ENCODE data around the gene IGF2BP2. TPM values are rescaled to one million over a fixed set of nuclear protein-coding genes. Genes with fewer than 3 reads are reported as not detected.

IGF2BP2 gene
- total and polyA plus RNA-seq, 2 donors from 2014 or later, result 7.7 to 26.9 TPM

DNA sequence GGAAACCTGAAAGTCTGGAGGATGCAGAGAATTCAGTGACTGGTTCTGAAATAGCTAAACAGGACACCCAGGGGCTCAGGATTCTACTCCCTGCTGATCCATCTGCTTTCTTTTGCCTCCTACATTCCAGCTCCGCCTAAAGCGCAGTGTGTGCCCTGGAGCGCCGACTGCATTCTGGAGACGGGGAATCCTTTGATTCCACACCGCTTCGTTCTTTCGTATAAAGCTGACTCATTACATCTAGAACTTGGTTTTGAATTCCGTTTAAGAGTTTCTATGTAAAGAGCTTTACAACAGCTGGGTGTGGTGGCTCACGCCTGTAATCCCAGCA, 177.0 kb downstream of the IGF2BP2 start:
- TF ChIP-seq, protein P1, sequence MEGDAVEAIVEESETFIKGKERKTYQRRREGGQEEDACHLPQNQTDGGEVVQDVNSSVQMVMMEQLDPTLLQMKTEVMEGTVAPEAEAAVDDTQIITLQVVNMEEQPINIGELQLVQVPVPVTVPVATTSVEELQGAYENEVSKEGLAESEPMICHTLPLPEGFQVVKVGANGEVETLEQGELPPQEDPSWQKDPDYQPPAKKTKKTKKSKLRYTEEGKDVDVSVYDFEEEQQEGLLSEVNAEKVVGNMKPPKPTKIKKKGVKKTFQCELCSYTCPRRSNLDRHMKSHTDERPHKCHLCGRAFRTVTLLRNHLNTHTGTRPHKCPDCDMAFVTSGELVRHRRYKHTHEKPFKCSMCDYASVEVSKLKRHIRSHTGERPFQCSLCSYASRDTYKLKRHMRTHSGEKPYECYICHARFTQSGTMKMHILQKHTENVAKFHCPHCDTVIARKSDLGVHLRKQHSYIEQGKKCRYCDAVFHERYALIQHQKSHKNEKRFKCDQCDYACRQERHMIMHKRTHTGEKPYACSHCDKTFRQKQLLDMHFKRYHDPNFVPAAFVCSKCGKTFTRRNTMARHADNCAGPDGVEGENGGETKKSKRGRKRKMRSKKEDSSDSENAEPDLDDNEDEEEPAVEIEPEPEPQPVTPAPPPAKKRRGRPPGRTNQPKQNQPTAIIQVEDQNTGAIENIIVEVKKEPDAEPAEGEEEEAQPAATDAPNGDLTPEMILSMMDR (IDR thresholded peaks at IDR 0.05; ENCODE audit: borderline replicate concordance, extremely low read depth, insufficient read depth), result no peak
- intact Hi-C loops (cut with DNase I), result no loop called here
- Histone ChIP-seq H3K4me1 (ENCODE audit: control insufficient read depth in 2 of 3, insufficient read depth in 2 of 3, low read depth in 1 of 3, low read length in 3 of 3) (no peaks in the 10 kb centered on the region), H3K27ac (ENCODE audit: low read depth in 2 of 2, low read length in 2 of 2) (no peak overlapping the region), H3K9me3 (ENCODE audit: control insufficient read depth in 2 of 3, insufficient read depth in 1 of 3, low read length in 3 of 3) (no peaks in the 10 kb centered on the region), H3K9ac (ENCODE audit: low read length in 3 of 3) (no peak overlapping the region), H3K36me3 (ENCODE audit: control insufficient read depth in 2 of 3, insufficient read depth in 3 of 3, low read length in 3 of 3) (peaks cover 2 to 11% (median 6%) of the 10 kb centered on the region in 3 donors), H3K4me3 (ENCODE audit: low read length in 3 of 3) (no peak overlapping the region), H3K27me3 (ENCODE audit: control insufficient read depth, insufficient read depth, low read length) (no peaks in the 10 kb centered on the region)
- FAIRE-seq (no peak), DNase-seq (no peak)

DNA sequence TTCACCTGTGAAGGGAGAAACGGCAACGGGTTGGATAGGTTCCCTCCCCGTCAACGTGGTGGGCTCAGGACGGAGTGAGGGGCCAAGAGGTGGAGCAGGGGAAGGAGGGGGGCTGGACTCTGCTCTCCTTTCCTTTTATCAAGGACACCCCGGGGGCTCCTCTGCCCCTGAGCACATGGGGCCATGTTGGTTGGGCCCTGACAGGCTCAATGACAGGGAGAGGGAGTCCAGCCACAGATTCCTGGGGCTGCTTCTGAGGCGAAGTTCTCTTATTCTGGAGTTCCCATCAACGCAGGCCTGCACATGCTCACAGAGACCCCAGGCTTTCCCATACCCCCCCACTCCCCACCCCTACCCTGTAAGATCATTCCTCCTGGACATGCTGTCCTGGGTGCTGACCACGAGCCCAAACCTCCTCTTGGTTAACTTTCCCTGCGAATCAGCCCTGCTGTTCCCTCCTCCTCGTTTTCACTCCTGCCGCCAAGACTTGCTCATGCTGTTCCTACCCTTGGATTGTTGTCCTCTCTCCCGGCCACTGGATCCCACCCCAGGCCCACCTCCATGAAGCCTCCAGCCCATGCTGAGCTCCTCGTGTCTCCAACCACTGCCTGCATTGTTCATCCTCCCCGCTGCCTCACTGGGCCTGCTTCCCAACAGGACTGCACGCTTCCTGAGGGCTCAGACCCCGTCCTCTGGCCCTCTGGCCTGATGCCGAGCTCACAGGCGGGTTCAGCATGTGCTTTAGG, 177.5 kb downstream of the IGF2BP2 start:
- peaks cover 0 to 6% (median 2%) of the 10 kb centered on the region in 3 donors for H3K36me3 ChIP-seq (ENCODE audit: control insufficient read depth in 2 of 3, insufficient read depth in 3 of 3, low read length in 3 of 3)
- no peak for FAIRE-seq
- intact Hi-C loops (cut with DNase I), result no loop called here

DNA sequence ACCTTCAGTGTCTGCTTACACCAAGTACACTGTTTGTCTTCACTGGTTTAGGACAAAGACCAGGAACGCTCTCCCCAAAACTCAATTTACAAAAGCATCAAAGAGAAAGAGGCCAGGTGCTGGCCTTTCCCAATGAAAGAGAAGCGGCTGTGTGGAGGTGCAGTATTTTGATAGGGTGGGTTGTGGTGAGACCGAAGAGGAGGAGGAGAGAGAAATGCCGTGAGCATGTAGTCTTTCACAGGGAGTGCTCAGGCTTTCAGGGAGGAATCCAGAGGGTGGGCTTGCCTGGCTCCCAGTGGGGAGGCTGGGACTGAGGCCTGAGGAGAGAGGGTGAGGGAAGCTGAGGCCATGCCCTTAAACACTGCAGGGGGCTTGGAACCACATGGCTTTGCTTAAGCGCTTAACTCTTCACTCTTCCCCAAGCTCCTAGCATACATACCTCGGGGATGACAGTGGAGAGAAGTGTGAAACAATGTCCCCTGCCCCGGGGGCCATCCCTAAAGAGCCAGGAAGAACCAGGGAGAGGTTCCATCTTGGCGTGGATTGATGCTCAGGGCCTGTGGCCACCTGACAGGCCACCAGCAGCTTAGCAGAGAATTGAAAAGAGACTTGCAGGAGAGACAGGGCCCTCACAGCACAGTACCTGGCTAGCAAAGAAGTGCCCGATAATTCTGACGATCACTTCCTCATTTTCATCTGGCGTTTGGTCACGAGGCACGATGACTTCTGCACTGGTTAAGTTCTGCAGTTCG, 178.3 kb downstream of the IGF2BP2 start:
- DNase-seq (no peak), FAIRE-seq (no peak)
- Histone ChIP-seq H3K9ac (ENCODE audit: low read length in 3 of 3) (no peak overlapping the region), H3K27me3 (ENCODE audit: control insufficient read depth, insufficient read depth, low read length) (no peaks in the 10 kb centered on the region), H3K9me3 (ENCODE audit: control insufficient read depth in 2 of 3, insufficient read depth in 1 of 3, low read length in 3 of 3) (no peaks in the 10 kb centered on the region), H3K4me1 (ENCODE audit: control insufficient read depth in 2 of 3, insufficient read depth in 2 of 3, low read depth in 1 of 3, low read length in 3 of 3) (no peaks in the 10 kb centered on the region), H3K4me3 (ENCODE audit: low read length in 3 of 3) (no peak overlapping the region), H3K27ac (ENCODE audit: low read depth in 2 of 2, low read length in 2 of 2) (no peak overlapping the region), H3K36me3 (ENCODE audit: control insufficient read depth in 2 of 3, insufficient read depth in 3 of 3, low read length in 3 of 3) (peaks cover 0 to 8% (median 0%) of the 10 kb centered on the region in 3 donors)
- intact Hi-C loops (cut with DNase I), result no loop called here
- TF ChIP-seq, protein P1 (IDR thresholded peaks at IDR 0.05; ENCODE audit: borderline replicate concordance, extremely low read depth, insufficient read depth), result no peak

More for the DNA sequence above, 177.5 kb downstream of the IGF2BP2 start:
- Histone ChIP-seq H3K9ac (ENCODE audit: low read length in 3 of 3) (no peak overlapping the region), H3K27me3 (ENCODE audit: control insufficient read depth, insufficient read depth, low read length) (no peaks in the 10 kb centered on the region), H3K27ac (ENCODE audit: low read depth in 2 of 2, low read length in 2 of 2) (no peak overlapping the region), H3K4me1 (ENCODE audit: control insufficient read depth in 2 of 3, insufficient read depth in 2 of 3, low read depth in 1 of 3, low read length in 3 of 3) (no peaks in the 10 kb centered on the region), H3K4me3 (ENCODE audit: low read length in 3 of 3) (no peak overlapping the region), H3K9me3 (ENCODE audit: control insufficient read depth in 2 of 3, insufficient read depth in 1 of 3, low read length in 3 of 3) (no peaks in the 10 kb centered on the region)
- DNase-seq, result no peak
- TF ChIP-seq, protein P1 (IDR thresholded peaks at IDR 0.05; ENCODE audit: borderline replicate concordance, extremely low read depth, insufficient read depth), result no peak

All from kidney (tissue), 14 donors.